ENCODE measurements around the gene HYOU1.
A peak's percentile ranks its signal among the peaks of the same experiment; 100 is the strongest.
"Not testable (repeated sequence)": the region's sequence is repeated elsewhere in the genome, so short reads cannot be mapped to it uniquely, and the experiment has no call there.

HYOU1 gene, protein sequence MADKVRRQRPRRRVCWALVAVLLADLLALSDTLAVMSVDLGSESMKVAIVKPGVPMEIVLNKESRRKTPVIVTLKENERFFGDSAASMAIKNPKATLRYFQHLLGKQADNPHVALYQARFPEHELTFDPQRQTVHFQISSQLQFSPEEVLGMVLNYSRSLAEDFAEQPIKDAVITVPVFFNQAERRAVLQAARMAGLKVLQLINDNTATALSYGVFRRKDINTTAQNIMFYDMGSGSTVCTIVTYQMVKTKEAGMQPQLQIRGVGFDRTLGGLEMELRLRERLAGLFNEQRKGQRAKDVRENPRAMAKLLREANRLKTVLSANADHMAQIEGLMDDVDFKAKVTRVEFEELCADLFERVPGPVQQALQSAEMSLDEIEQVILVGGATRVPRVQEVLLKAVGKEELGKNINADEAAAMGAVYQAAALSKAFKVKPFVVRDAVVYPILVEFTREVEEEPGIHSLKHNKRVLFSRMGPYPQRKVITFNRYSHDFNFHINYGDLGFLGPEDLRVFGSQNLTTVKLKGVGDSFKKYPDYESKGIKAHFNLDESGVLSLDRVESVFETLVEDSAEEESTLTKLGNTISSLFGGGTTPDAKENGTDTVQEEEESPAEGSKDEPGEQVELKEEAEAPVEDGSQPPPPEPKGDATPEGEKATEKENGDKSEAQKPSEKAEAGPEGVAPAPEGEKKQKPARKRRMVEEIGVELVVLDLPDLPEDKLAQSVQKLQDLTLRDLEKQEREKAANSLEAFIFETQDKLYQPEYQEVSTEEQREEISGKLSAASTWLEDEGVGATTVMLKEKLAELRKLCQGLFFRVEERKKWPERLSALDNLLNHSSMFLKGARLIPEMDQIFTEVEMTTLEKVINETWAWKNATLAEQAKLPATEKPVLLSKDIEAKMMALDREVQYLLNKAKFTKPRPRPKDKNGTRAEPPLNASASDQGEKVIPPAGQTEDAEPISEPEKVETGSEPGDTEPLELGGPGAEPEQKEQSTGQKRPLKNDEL

DNA sequence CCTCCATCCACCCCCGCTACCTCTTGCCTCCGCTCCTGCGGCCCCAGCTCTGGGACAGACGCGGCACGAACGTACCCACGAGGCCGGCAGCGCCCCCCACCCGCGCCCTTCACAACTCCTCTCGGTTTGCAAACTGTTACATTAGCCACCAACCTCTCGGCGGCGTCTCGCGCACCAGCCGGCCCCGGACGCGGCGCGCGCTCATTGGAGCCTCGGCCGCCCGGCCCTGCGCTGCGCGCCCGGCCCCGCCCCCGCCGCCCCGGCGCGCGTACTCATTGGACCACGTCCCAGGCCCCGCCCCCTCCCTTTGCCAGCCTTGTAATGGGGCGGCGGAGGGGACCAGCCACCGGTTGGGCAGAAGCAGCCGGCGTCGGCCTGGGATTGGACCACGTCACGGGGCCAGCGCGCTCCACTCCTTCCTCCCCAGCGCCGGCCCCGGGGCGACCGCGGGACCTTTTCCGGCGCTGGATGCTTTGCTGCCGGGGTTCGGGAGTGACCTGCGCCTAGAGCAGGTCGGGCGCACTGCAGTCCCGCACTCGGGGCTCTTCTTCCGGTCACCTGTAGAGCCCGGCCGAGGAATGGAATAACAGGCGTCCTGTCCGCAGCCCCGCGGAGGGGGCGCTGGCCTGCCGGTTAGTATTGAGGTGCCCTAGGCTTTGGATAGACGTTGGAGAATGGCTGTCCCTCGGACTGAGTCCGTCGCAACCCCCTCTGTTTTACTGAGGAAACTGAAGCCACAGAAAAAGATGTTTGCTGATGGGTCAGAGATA, at the start of gene HYOU1:
HYOU1 (minus strand) TSS at position 206 of the 770 bp plus-strand sequence. CDS start 1,045 bp downstream, outside the sequence.
- no peaks in the 10 kb centered on the region for H3K27me3 Mint-ChIP-seq
- ATAC-seq (ENCODE audit: low read depth) (peak; percentile 90), DNase-seq (ENCODE audit: low spot score in 2 of 2) (peak; percentile 94 to 96)
- peak within 1 kb of the TSS; percentile 93 for H3K4me3 Mint-ChIP-seq
- H3K4me1 Mint-ChIP-seq: peaks cover 21% of the 10 kb centered on the region
- peak within 1 kb of the TSS; percentile 95 for H3K27ac Mint-ChIP-seq
- H3K36me3 Mint-ChIP-seq: peaks cover 12% of the 10 kb centered on the region
- no peaks in the 10 kb centered on the region for H3K9me3 Mint-ChIP-seq

DNA sequence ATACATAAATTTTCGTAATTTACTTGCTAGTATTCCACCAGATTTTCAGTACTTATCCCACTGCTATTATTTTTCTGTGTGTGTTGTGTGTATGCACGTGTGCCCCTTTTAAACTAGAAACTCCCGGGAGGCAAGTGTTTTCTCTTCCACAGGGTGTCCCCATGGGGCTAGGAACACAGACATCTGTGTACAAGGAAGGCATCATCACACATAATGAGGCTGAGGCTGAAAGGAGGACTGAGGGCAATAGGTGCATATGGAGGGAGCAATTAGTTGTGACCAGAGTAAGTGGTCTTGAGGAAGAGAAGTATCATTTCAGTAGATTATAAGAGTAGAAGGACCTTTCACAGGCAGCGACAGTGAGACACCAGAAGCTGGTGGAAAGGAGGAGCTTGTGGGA, 46.8 kb upstream of the HYOU1 start:
- Mint-ChIP-seq H3K27me3 (no peaks in the 10 kb centered on the region), H3K27ac (no peak overlapping the region), H3K4me3 (no peak overlapping the region), H3K9me3 (no peaks in the 10 kb centered on the region), H3K36me3 (peaks cover 2% of the 10 kb centered on the region), H3K4me1 (peaks cover 24% of the 10 kb centered on the region)
- ATAC-seq (ENCODE audit: low read depth) (no peak), DNase-seq (ENCODE audit: low spot score in 2 of 2) (no peak)

DNA sequence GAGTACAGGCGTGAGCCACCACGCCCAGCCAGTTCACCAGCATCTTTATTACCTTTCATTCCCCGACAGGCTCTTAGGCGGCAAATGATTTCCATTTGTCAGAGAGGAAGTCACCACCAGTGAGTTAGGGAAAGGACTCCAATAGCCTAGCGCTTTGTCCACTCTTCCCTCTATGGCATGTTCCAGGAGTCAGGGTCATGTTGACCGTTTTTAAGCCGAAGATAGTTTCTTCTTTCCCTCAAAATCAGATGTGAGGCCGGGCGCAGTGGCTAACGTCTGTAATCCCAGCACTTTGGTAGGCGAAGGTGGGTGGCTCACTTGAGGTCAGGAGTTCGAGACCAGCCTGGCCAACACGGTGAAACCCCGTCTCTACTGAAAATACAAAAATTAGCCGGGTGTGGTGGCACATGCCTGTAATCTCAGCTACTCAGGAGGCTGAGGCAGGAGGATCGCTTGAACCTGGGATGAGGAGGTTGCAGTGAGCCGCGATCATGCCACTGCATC, 46.2 kb upstream of the HYOU1 start:
- not testable (repeated sequence) for ATAC-seq (ENCODE audit: low read depth); H3K9me3 Mint-ChIP-seq; H3K36me3 Mint-ChIP-seq; H3K27me3 Mint-ChIP-seq; DNase-seq (ENCODE audit: low spot score in 2 of 2)
- Mint-ChIP-seq H3K4me1 (peaks cover 19% of the 10 kb centered on the region), H3K27ac (peak overlapping the region; percentile 95), H3K4me3 (peak overlapping the region; percentile 90)

DNA sequence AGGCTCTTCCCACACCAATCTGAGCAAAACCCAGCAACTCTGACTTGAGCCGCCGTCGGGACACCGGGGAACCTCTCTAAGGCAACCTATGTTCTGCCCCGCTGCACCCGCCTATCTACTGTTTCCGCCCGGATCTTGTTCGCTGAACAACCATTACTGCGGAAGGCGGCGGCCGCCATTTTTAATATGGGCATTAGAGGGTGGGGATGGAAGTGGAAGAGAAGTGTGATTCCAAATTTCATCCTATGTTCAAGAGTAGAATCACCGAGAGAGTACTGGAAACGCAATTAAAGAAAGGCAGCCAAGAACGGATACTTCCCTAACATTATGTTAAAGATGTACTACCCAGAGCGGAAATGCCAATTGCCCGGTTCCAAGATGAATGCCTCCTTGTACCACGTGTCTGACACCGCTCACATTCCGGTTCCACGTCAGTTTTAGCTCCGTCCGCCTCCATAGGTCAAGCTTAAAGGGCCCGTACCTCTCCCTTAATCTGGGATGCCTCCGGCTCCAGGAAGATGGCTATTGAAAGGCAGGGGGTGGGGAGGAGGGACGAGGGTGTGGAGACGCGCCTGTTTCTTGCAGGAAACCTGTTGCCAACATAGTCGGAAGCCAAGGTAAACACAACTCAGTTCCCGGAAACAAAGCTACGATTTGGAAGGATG, 44.9 kb upstream of the HYOU1 start, which contains the start of gene DPAGT1:
DPAGT1 (minus strand) TSS at position 95 of the 665 bp plus-strand sequence. CDS start 198 bp downstream, outside the sequence.
- H3K27me3 Mint-ChIP-seq: no peaks in the 10 kb centered on the region
- H3K9me3 Mint-ChIP-seq: no peaks in the 10 kb centered on the region
- peak; percentile 85 for ATAC-seq (ENCODE audit: low read depth)
- peak within 1 kb of the TSS; percentile 95 for H3K27ac Mint-ChIP-seq
- H3K4me1 Mint-ChIP-seq: peaks cover 25% of the 10 kb centered on the region
- peaks cover 12% of the 10 kb centered on the region for H3K36me3 Mint-ChIP-seq
- peak within 1 kb of the TSS; percentile 90 for H3K4me3 Mint-ChIP-seq
- DNase-seq (ENCODE audit: low spot score in 2 of 2): peak; percentile 73 to 75

DNA sequence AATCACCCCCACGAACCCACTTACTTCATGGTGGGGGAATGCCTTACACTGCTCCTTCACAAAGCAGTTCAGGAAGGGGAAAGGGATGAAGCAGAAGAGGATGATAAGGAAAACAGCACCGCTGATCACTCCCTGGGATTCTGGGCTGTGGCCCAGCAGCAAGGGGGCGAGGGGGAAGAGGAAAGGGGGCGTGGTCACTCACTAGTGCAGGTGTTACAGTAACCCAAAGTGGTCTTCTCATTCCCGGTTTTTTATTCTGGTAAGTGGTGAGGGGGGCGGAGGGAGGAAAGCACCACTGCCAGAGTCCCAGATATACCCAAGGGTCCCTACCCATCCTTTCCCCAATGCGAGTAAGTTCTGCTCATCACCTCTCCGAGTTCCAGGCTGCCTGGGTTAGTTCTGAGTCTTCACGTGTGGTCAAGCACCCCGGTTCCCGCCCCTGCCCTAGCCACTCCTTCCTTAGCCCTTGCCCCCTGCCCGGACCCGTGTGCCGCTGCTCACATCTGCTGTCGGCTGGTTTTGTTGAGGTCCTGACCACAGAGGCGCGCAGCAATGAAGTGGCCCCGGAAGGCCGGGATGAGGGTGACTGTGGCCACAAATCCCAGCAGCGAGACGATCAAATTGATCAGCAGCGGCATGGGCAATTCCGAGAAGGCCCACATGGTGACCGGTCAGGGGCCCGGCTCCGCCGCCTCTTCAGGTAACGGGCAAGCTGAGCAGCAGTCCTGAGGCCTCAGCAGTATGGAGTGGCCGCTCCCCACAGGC, 44.2 kb upstream of the HYOU1 start:
- H3K4me3 Mint-ChIP-seq: peak overlapping the region; percentile 90
- peaks cover 16% of the 10 kb centered on the region for H3K36me3 Mint-ChIP-seq
- no peaks in the 10 kb centered on the region for H3K9me3 Mint-ChIP-seq
- H3K27me3 Mint-ChIP-seq: no peaks in the 10 kb centered on the region
- H3K4me1 Mint-ChIP-seq: peaks cover 25% of the 10 kb centered on the region
- no peak for DNase-seq (ENCODE audit: low spot score in 2 of 2)
- no peak for ATAC-seq (ENCODE audit: low read depth)
- peak overlapping the region; percentile 95 for H3K27ac Mint-ChIP-seq

DNA sequence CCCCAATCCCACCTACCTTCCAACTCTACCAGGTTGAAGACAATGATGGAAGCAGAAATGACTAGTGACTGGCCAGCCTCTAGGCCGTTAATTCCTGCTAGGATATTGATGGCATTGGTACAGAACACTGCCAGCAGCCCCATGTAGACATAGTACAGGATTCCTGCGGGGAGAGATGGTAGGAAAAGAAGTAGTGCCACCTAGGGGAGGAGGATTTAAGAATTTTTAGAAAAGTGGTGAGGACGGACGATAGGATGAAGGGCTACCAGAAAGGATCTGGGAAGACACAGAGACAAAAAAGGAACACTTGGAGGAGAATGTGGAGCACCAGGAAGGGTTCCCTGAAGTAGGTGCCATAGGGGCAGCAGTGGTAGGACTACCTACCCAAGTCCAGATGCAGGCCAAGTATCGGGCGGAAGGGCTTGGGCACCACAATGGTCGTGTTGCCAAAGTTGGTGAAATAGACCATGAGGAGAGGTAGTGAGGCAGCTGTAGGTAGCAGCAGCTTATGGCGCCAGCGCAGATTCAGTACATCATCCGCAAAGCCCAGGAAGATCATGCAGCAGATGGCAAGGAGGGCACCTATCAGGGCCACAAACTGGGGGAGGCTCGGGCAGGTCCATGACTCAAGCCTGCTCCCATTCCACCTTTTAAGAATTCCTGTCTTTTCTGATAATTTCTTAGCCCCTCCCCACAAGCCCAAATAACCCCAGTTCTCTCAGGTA, 43.4 kb upstream of the HYOU1 start:
- no peaks in the 10 kb centered on the region for H3K9me3 Mint-ChIP-seq
- peak overlapping the region; percentile 90 for H3K4me3 Mint-ChIP-seq
- peaks cover 27% of the 10 kb centered on the region for H3K4me1 Mint-ChIP-seq
- DNase-seq (ENCODE audit: low spot score in 2 of 2) (no peak), ATAC-seq (ENCODE audit: low read depth) (no peak)
- H3K27ac Mint-ChIP-seq: no peak overlapping the region
- peaks cover 16% of the 10 kb centered on the region for H3K36me3 Mint-ChIP-seq
- H3K27me3 Mint-ChIP-seq: no peaks in the 10 kb centered on the region

DNA sequence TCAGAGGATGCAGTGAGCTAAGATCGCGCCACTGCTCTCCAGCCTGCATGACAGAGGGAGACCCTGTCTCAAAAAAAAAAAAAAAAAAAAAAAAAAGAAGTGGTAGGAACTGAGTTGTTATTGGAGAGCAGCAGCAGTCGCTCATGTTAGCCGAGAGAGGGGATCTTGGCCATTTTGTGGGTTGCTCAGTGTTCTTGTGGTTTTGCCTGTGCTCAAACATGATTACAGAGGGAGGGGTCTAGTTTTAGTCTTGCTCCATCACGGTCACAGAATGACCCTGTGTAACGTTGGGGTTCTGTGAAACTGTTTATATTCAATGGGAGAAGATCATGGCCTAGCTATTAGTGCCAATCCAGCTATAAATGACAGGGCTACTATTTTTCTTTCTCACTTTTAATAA, 42.7 kb upstream of the HYOU1 start:
- no peak overlapping the region for H3K27ac Mint-ChIP-seq
- peaks cover 16% of the 10 kb centered on the region for H3K36me3 Mint-ChIP-seq
- DNase-seq (ENCODE audit: low spot score in 2 of 2) (no peak), ATAC-seq (ENCODE audit: low read depth) (no peak)
- no peaks in the 10 kb centered on the region for H3K27me3 Mint-ChIP-seq
- no peak overlapping the region for H3K4me3 Mint-ChIP-seq
- H3K9me3 Mint-ChIP-seq: no peaks in the 10 kb centered on the region
- H3K4me1 Mint-ChIP-seq: peaks cover 27% of the 10 kb centered on the region

DNA sequence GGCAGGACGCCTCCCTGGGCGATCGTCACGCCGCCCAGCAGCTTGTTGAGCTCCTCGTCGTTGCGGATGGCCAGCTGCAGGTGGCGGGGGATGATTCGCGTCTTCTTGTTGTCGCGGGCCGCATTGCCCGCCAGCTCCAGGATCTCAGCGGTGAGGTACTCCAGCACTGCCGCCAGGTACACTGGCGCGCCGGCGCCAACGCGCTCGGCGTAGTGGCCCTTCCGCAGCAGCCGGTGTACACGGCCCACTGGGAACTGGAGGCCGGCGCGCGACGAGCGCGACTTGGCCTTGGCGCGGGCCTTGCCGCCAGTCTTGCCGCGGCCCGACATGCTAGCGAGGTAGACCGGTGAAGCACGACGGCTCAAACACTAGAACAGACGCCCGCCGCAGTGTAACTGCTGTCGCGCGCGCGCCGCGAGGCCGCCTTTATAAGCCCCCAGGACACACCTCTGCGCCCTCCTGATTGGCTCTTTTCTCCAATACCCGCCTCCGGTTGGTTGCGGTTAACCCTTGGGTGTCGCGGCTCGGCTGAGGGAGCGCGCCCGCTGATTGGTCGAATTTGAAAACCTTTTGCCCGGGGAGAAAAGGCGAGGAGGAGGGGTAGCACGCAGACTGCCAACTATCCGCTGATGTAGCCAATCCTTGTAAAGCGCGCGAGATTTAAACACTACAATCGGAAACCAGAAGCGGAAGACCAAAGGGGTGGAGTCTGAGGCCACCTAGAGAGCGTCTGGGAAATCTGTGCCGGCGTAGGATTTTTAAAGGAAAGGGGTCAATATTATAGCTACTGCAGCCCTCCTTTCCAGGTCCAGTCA, 38.3 kb upstream of the HYOU1 start:
- Mint-ChIP-seq H3K36me3 (peaks cover 16% of the 10 kb centered on the region), H3K9me3 (no peaks in the 10 kb centered on the region)

DNA sequence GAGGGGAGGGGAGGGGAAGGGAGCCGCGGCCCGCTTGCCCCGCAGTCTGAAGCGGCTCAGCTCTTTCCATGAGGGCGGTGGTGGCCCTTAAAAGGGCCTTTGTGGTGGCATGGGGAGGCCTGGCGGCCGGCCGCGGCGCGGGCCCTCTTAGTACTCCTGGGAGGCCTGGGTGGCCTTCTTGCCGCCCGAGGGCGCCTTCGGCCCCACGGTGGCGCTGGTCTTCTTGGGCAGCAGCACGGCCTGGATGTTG, 37.7 kb upstream of the HYOU1 start:
- H3K9me3 Mint-ChIP-seq: no peaks in the 10 kb centered on the region
- DNase-seq (ENCODE audit: low spot score in 2 of 2): no peak
- H3K4me1 Mint-ChIP-seq: peaks cover 35% of the 10 kb centered on the region
- peak; percentile 38 for ATAC-seq (ENCODE audit: low read depth)
- H3K36me3 Mint-ChIP-seq: peaks cover 16% of the 10 kb centered on the region
- peak overlapping the region; percentile 90 for H3K27ac Mint-ChIP-seq
- H3K27me3 Mint-ChIP-seq: no peaks in the 10 kb centered on the region
- H3K4me3 Mint-ChIP-seq: peak overlapping the region; percentile 94

More for the DNA sequence above, 38.3 kb upstream of the HYOU1 start:
- Mint-ChIP-seq H3K4me1 (peaks cover 34% of the 10 kb centered on the region), H3K27me3 (no peaks in the 10 kb centered on the region), H3K27ac (peak overlapping the region; percentile 90), H3K4me3 (peak overlapping the region; percentile 94)
- peak; percentile 99 for DNase-seq (ENCODE audit: low spot score in 2 of 2)
- peak; percentile 84 for ATAC-seq (ENCODE audit: low read depth)

DNA sequence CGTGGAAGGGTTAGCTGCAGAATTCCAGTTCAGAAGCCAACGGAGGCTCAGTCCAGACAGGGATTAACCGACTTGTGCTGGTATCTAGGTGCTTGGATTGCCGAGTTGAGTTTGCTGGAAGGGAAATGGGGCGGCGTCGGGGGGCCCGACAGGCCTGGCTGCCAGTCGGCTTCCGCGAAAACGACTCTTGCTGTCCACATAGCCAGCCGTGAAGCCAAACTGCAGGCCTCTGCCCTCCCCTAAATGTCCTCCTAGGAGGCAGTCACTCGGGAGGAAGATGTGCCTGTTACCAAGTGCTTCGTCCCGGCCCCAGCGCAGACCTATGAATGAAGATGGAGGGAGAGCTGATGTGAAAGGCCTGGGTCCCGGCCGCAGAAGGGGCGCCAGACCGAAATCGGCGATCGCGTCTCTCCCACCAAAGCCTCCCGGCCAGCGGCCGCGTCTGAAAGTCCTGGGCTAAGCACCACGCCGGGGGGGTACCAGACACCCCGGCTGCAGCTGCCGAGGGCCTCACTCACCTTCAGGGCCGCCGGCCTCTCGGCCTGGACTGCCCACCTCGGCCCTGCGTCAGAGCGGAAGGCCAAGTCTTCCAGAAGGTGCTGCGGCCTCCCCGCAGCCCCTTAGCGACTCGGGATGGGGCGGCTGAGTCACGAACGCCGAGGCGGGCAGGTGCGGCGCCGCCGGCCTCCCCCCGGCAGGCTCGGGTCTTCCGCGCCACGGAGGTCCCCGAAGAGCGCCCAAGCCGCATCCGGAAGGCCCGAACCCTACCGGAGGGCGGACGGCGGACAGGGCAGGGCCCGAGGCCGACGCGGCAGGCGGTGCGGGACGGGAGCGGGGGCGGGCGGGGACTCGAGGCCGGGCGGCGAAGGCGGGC, 37.2 kb upstream of the HYOU1 start:
- Mint-ChIP-seq H3K27ac (peak overlapping the region; percentile 90), H3K27me3 (no peaks in the 10 kb centered on the region), H3K4me3 (peak overlapping the region; percentile 94), H3K4me1 (peaks cover 34% of the 10 kb centered on the region), H3K9me3 (no peaks in the 10 kb centered on the region), H3K36me3 (peaks cover 16% of the 10 kb centered on the region)
- ATAC-seq (ENCODE audit: low read depth) (peak; percentile 0), DNase-seq (ENCODE audit: low spot score in 2 of 2) (peak; percentile 18 to 50)

Measured in memory B cell (primary cell).